Posterior cingulate gyrus (tissue), 11 donors: ENCODE data around the gene OBSL1.

Experiments
- DNase-seq, 10 donors: peaks; one replicate each; pipeline versions ENCODE4 v3.0.0 to v3.0.0-alpha.2; 2020 to 2021; ENCODE audit warnings: mixed read lengths in 3 of 10
- intact Hi-C: fragments of 100-400 bp; cut with DNase I; formaldehyde crosslinking; loops from one replicate; pipeline ENCODE4 v1.15.1; 2023

Gene OBSL1

GRCh38 chr2:219553463-219553963 is 17.8 kb downstream of the OBSL1 start:
- intact Hi-C loops: no loop called here
- DNase-seq: peak in 1 of 10 donors; percentile 38

DNA sequence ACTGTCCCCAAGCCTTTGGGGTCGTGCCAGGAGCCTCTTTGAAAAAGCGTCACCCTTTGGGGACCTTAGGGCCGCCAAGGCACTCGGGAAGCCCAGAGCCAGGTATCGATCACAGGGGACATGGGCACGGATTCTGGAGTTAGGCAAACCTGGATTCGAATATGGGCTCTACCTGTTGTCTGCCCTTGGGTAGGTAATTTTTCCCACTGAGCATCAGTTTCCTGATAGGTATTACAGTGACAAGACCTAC is 18.2 kb downstream of the OBSL1 start:
- intact Hi-C loops: no loop called here
- DNase-seq: no peak

- intact Hi-C loops: no loop called here
These were observed 18.8 kb downstream of the OBSL1 start for GRCh38 chr2:219552382-219553167.

GRCh38 chr2:219551441-219552381 is 19.6 kb downstream of the OBSL1 start:
- DNase-seq: peak in 3 of 10 donors; percentile 82 to 93 (median 87)
- intact Hi-C loops: no loop called here

More at GRCh38 chr2:219552382-219553167, 18.8 kb downstream of the OBSL1 start:
- peak; percentile 73 to 99 (median 86) for DNase-seq

- DNase-seq: peak in 1 of 10 donors; percentile 57
- intact Hi-C loops: no loop called here
These were observed 21.7 kb downstream of the OBSL1 start for GRCh38 chr2:219549619-219550018.

DNA sequence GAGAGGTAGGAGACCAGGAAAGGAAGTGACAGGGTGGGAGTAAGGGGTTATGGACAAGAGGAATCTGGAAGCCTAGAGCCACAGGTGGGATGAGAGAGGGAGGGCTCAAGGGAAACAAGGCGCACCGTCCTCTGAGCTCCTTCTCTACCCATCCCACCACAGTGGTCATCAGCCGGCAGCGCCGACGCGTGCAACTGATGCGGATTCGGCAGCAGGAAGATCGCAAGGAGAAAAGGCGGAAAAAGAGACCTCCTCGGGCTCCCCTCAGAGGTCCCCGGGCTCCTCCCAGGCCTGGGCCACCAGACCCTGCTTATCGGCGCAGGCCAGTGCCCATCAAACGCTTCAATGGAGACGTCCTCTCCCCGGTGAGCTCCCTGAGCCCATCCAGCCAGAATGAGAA is 22.3 kb downstream of the OBSL1 start:
- DNase-seq: peak in 1 of 10 donors; percentile 80
- intact Hi-C loops: no loop called here

GRCh38 chr2:219547621-219548020 is 23.7 kb downstream of the OBSL1 start:
- intact Hi-C loops: no loop called here
- DNase-seq: peak in 2 of 10 donors; percentile 73 to 82

- no peak for DNase-seq
- intact Hi-C loops: loop anchor here (2.0 kb wide), 1 partner anchor 51 kb away; the partner anchor contains the start of gene STK11IP
These were observed 25.4 kb downstream of the OBSL1 start for GRCh38 chr2:219545943-219546352.

- DNase-seq: no peak
- intact Hi-C loops: loop anchor here (2.0 kb wide), 1 partner anchor 51 kb away; the partner anchor contains the start of gene STK11IP
These were observed 25.9 kb downstream of the OBSL1 start for GRCh38 chr2:219545295-219545942.

DNA sequence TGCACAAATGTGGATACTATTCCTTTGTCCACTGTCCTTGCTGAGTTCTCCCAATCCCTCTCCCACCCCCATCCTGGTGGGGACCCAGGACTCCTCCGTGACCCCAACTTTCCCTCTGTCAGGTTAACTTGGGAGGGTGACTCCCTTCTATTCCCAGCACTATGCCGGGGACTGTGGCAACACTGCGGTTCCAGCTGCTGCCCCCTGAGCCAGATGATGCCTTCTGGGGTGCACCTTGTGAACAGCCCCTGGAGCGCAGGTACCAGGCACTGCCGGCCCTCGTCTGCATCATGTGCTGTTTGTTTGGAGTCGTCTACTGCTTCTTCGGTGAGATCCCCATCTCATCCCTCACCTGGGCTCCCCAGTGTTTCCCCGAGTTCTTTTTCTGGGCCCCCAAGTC is 26.8 kb downstream of the OBSL1 start:
- intact Hi-C loops: loop anchor here (2.0 to 5.0 kb wide), 3 partner anchors 52 to 157 kb away; partner anchors contain the start of genes DNPEP and STK11IP
- peak in 1 of 10 donors; percentile 53 for DNase-seq

- intact Hi-C loops: loop anchor here (2.0 to 5.0 kb wide), 3 partner anchors 53 to 156 kb away; partner anchors contain the start of genes DNPEP and STK11IP
- peak; percentile 98 to 100 (median 100) for DNase-seq
These were observed 27.6 kb downstream of the OBSL1 start, which contains the start of the genes CHPF and TMEM198 for GRCh38 chr2:219543596-219544358. Gene CHPF (minus strand): TSS chr2:219543809. CDS start chr2:219543538, 271 bp downstream. Gene TMEM198 (plus strand): TSS chr2:219544028. CDS start chr2:219544728, 700 bp downstream.

DNA sequence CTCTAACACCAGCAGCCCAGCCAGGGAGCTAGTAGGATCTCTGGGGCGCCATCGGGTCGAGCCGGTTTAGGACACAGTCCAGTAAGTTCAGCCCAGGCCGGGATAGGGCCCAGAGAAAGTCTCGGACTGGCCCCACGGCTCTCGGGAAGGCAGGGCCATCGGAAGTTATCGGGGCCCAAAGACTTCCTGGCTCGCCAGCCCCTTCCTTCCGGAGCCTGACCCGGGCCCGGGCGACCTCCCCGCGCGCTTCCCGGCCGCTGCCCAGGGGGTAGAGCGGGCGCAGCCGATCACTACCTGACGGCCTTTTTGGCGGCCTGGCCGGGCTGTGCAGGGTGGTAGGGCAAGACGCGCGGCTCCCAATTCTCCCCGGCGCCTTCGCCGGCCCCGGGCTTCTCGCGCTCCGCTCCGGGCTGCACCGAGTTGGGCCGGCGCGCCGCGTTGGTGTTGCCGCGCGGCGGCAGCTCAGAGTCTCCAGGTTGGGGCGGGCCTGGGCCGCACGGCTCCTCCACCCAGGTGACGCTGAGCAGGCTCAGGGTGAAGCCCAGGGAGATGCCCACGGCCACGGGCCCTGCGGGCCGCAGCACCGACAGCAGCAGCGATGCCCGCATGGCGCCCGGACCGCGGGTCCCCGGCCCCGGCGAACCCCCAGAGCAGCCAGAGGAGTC is 28.3 kb downstream of the OBSL1 start:
- DNase-seq: peak in 2 of 10 donors; percentile 91 to 92
- intact Hi-C loops: loop anchor here (5.0 kb wide), 2 partner anchors 144 to 156 kb away; partner anchors contain the start of gene DNPEP

DNA sequence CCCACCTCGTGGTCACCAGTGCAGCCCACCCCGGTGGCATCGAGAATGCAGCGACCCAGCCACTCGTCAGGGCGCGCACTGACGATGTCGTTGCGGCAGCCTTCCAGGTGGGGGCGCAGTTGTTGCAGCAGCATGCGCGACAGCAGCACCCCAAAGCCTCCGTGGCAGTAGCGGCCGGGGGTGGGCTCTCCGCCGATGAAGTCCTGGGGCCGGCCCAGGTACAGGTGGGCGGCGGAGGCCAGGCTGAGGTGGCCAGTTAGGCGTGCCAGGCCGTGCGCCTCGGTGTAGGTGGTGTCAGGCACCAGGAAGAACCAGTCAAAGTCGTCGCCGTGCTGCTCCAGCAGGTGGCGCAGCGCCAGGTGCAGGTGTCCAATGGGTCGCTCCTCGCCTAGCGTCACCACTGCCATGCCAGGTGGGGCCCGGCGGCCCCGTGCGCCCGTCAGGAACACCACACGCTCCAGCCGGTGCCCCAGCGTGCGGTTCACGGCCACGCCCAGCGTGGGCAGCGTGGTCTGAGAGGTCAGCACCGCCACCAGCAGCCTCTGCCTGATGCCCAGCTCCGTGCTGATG is 29.6 kb downstream of the OBSL1 start:
- intact Hi-C loops: loop anchor here (1.0 to 5.0 kb wide), 3 partner anchors 101 to 154 kb away; partner anchors contain the start of gene DNPEP
- peak; percentile 59 to 96 (median 80) for DNase-seq

GRCh38 chr2:219540784-219541504 is 30.4 kb downstream of the OBSL1 start:
- intact Hi-C loops: loop anchor here (1.0 to 5.0 kb wide), 3 partner anchors 101 to 154 kb away; partner anchors contain the start of gene DNPEP
- DNase-seq: peak in 1 of 10 donors; percentile 64

DNA sequence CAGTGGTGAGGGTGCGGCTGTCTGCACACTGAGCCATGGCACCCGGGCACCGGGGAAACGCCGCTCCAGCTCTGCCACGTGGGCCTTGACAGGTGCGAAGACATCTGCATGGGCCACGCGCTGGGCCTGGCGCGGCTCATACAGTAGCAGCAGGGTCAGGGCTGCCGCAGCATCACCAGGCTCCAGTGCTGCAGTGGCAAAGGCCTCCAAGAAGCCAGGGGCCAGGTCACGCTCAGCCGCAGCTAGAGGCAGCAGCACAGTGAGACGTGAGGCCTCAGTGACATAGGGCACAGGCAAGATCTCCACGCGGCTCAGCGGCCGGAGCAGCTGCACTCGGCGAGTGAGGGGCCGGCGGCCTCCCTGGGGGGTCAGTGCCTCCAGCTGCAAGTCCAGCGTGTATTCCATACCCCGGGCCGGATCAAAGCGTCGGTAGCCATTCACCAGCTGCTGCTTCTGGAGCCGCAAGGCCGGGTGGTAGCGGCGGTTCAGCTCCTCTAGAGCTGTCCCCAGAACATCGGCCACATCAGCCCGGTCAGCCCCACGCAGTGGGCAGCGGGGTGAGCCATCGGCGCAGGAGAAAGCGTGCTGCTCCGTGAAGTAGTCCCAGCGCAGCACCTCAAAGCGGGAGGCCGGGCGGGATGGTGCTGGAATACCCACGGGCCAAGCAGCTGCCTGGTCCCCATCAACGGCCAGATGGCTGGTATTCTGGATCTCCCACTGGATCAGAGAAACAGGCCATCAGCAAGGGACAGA is 31.2 kb downstream of the OBSL1 start:
- intact Hi-C loops: loop anchor here (5.0 kb wide), 2 partner anchors 147 to 153 kb away; partner anchors contain the start of gene DNPEP

DNA sequence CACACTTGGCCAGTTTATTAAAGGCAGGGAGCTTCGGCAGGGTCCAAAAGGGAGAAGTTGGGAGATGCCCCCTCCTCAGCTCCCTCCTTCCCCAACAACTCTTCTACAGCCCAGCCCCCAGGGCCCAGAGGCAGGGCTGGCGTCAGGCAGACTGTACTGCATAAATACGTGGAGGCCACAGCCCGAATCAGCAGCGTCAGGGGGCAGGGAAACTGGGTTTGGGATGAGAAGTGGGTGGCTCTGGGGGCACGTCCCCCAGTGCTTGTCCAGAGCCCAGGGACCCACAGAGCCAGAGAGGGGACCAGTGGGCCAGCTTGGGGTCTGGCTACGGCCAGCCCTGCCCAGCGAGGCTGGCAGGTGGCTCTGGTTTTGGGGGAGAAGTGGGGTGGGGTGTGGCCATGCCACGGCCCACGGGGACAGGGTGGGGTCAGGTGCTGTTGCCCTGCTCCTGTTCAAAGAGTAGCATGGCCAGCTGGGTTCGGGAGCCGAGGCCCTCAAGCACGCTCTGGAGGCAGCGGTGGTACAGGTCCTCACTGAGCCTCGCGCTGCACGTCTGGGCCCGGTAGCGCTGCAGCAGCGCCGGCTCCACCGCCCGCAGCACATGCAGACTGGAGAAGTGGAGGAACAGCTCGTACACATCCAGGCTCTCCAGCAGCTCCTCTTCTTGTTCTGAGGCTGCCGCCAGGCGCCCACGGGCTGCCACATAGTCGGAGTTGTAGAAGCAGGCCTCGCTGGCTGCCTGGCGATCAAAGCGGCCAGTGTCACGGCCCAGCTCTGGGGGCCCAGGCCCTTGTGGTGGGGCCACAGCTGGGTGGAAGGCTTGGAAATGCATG is 32.2 kb downstream of the OBSL1 start:
- DNase-seq: peak in 2 of 10 donors; percentile 69 to 79
- intact Hi-C loops: no loop called here

More for the DNA sequence above, 31.2 kb downstream of the OBSL1 start:
- peak in 1 of 10 donors; percentile 73 for DNase-seq
